HG02970 (cell line): ENCODE measurements around the gene MTX1.

Experiments used
- ATAC-seq: cut with Tn5 transposase; IDR thresholded peaks from one replicate; pipeline ENCODE4 v1.9.1; 2021; ENCODE audit warnings: mild to moderate bottlenecking, moderate library complexity, moderate number of reproducible peaks; ENCODE audit not compliant: unreplicated experiment, low FRiP score

The MTX1 gene

DNA sequence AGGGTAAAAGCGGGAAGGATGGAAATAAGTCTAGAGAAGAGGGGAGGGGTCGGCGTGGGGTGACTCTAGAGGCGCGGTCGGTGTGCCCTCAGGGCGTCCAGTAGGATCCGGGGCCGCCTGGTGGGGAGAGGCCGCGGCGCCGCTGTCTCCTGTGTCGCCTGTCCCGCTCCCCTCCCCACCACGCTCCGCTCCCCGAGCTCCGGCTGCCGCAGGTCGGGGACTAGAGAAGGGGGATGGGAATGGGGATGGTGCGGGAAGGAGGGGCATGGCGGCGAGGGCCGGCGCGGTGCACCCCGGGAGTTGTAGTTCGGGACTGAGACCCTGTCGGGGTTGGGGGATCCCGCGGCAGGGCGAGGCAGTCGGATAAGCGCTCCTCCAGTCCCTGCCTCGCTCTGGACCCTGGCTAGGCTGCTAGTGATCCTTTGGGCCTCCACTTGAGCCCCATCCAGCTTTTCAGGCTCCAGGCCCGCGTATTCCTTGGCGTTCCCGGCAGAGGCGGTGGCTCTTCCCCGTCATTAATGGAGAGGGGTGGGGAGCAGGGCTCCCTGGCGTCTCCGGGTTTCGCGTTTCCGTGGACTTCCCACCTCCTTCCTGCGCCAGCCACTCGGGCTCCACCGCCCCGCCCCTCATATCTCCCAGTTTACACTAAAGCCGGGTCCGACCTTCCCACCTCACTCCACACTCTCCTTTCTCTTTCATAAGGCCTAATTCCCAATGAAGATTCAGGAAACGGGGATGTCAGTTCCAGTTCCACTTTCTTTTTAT is 46.9 kb downstream of the MTX1 start, which contains the start of gene ENTREP3:
Gene ENTREP3, minus strand, starts transcription at position 241 of the 765 bp plus-strand sequence. CDS start 606 bp downstream, outside the sequence.
- ATAC-seq = peak; percentile 46

DNA sequence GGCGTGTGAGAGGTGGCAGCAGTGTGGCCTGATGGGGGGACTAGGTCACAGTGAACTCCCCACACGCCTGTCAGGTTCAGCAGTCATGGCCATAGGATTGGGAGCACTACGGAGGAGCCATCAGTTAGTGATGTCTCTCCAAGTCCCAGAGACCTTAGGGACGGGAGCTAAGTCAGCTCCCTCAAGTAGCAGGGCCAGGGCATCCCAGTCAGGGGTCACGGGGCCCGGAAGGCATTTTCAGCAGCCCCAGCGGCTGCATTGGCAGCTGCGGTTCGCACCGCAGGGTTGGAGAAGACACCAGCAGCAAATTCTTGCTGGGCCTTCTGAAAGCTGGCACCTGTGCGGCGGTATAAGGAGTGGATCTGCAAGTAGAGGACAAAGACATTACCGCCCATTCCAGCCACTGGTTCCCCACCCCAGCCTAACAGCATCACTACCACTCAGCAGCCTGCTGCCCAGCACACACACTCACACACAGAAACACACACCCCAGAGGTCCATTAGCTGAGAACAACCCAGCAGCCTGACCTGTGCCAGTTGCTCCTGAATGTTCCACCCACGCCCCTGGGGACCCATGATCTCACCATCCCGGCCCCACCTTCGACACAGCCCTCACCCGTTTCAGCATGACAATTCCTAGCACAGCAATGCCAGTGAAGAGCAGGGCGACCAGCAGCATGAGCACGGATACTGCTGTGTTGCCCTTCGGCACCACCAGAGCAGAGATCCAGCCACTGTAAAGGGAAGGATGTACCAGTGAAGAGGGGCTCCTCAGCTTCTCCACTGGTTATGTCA is 47.8 kb downstream of the MTX1 start:
- no peak for ATAC-seq

DNA sequence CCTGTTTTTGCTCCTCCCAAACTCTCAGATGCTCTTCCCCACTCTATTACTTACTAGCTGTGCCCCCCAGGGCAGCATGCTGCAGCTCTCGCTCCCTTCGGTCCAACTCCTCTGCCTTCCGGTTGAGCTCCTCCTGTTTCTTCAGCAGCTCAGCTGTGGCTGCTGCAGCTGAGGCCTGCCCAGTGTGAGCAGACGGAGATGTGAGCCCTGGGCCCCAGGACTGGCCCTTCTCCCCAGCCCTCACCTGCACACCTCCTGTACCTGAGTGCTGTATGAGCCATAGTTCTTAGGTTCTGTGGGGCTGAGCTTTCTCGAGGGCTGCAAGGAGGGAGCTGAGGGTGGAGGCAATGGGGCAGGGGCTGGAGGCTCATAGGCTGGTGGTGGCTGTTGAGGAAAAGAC is 51.8 kb downstream of the MTX1 start:
- no peak for ATAC-seq

DNA sequence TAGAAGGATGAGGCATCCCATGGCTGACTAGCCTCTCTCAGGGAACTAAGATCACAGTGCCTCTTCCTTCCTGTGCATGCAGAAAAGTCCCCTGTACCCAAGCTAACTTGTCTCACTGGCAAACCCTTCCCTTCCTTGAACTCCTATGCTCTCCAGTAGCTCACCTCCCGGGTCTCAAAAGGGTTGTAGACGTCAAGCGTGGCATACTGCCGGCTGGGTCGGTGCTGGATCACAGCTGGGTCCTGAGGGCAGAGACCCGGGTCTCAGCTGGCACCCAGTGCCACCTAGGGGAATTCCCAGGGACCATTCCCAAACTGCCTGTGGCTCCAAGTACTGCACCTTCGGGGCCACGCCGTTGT is 53.0 kb downstream of the MTX1 start:
- peak; percentile 9 for ATAC-seq

DNA sequence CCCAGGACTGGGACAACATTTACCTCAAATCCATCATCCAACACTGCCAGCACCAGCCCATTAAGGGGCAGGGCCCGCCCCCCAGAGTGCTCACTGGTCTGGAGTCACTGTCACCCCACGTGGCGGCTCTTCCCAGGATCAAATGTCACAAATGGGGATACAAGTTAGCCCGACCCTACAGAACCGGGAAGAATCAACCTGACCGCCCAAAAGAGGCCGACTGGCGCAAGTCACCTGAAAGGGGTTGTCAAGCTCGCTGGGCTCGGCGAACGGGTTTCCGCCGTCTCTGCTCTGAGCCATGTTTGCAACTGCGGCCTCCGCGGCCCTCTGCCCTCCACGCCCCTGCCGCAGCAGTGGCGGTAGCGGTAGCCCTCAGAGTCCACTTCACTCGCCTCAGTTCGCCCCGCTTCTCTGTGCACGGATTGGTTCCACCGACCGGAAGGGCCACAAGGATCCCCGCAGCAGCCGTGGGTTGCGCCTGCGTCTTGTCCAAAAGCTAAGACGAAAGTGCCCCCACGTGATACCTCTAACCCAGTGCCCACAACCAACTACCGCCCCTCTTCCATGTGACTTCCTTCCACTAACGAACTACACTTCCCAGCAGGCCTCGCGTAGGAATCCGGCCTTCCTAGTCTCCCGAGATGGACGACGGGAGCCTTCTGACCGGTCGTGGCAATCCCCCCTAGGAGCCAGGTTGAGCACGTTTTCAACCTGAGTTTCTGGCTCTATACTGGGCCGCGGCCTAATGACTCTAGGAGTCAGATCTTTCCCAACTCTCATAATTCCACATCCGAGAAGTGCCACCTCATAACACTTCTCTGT is 53.6 kb downstream of the MTX1 start, which contains the start of gene SCAMP3:
Gene SCAMP3, minus strand, starts transcription at position 509 of the 822 bp plus-strand sequence. Its CDS starts 209 bp downstream, at position 300.
- peak; percentile 72 for ATAC-seq

DNA sequence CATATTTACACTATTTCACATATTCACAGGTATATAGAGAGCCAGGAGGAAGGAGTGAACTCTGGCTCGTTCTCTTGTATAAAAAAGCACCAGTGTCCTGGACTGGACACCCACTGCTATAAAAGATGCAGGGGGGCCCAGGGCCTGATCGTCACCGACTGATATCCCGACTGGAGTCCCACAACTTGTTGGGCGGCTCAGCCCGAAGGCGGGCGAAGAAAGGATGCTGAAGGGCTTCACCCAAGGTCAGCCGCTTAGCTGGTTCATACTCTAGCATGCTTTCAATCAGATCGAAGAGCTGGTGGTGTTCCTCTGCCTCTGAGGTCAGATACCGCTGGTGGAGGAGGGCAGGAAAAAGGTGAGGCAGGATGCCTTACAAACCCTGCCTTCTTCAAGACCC is 54.6 kb downstream of the MTX1 start:
- no peak for ATAC-seq
